ENCODE measurements around the gene SLC38A7. TPM values are rescaled to one million over a fixed set of nuclear protein-coding genes. Genes with fewer than 3 reads are reported as not detected.

SLC38A7 gene
- total and polyA plus RNA-seq, 7 donors = 4.3 to 12.6 (median 8.6) TPM

DNA sequence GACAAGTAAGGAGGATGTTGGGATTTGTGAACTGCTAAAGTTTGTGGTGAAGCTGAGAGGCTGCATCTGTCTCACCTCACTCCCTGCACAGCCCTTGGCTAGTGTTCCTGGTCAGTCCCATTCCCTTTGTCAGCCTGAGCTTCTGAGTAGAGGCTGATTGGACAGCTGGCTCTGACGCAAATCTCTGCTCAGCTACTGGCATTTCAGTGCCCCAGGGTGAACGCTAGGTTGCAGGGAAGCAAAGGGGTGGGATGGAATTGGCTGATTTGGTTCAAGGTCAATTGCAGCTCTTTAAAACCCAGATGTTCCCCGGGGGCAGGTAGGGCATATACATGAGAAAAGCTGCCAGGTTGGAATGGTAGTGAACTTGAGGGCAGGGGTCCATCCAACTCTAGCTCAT, 31.8 kb downstream of the SLC38A7 start:
- Histone ChIP-seq H3K27ac (no peak overlapping the region), H3K4me1 (no peaks in the 10 kb centered on the region), H3K27me3 (ENCODE audit: insufficient read depth in 3 of 3, low read length in 2 of 3) (no peaks in the 10 kb centered on the region), H3K4me3 (no peak overlapping the region), H3K9me3 (no peaks in the 10 kb centered on the region), H3K36me3 (ENCODE audit: insufficient read depth in 1 of 2, low read depth in 1 of 2) (no peaks in the 10 kb centered on the region)
- WGBS, 3 donors = 29 to 38% (median 30%) methylated on average over 3 of the region's 3 CpGs
- no peak for TF ChIP-seq CTCF (IDR thresholded peaks at IDR 0.05)
- ATAC-seq = no peak
- intact Hi-C loops (cut with DNase I) = no loop called here
- no peak for DNase-seq

GRCh38 chr16:58651965-58652348, 32.6 kb downstream of the SLC38A7 start:
- H3K27ac ChIP-seq = no peak overlapping the region
- WGBS, 3 donors = 70 to 85% (median 72%) methylated on average over 3 of the region's 3 CpGs
- intact Hi-C loops (cut with DNase I) = no loop called here
- no peaks in the 10 kb centered on the region for H3K27me3 ChIP-seq (ENCODE audit: insufficient read depth in 3 of 3, low read length in 2 of 3)
- no peak for ATAC-seq
- no peaks in the 10 kb centered on the region for H3K9me3 ChIP-seq
- no peak for TF ChIP-seq CTCF (IDR thresholded peaks at IDR 0.05)
- no peak overlapping the region for H3K4me3 ChIP-seq
- H3K4me1 ChIP-seq = no peaks in the 10 kb centered on the region
- no peaks in the 10 kb centered on the region for H3K36me3 ChIP-seq (ENCODE audit: insufficient read depth in 1 of 2, low read depth in 1 of 2)
- no peak for DNase-seq

- Histone ChIP-seq H3K36me3 (ENCODE audit: insufficient read depth in 1 of 2, low read depth in 1 of 2) (no peaks in the 10 kb centered on the region), H3K4me1 (no peaks in the 10 kb centered on the region), H3K9me3 (no peaks in the 10 kb centered on the region), H3K27ac (no peak overlapping the region), H3K4me3 (no peak overlapping the region), H3K27me3 (ENCODE audit: insufficient read depth in 3 of 3, low read length in 2 of 3) (no peaks in the 10 kb centered on the region)
- DNase-seq = no peak
- 50 to 72% (median 56%) methylated on average over 3 of the region's 3 CpGs for WGBS, 3 donors
- intact Hi-C loops (cut with DNase I) = no loop called here
- no peak for ATAC-seq
- TF ChIP-seq CTCF (IDR thresholded peaks at IDR 0.05) = no peak
Observed at GRCh38 chr16:58649707-58650106, 34.9 kb downstream of the SLC38A7 start.

- ATAC-seq (no peak), DNase-seq (no peak)
- no peak for TF ChIP-seq CTCF (IDR thresholded peaks at IDR 0.05)
- Histone ChIP-seq H3K4me1 (no peaks in the 10 kb centered on the region), H3K27me3 (ENCODE audit: insufficient read depth in 3 of 3, low read length in 2 of 3) (no peaks in the 10 kb centered on the region), H3K36me3 (ENCODE audit: insufficient read depth in 1 of 2, low read depth in 1 of 2) (no peaks in the 10 kb centered on the region), H3K4me3 (no peak overlapping the region), H3K27ac (no peak overlapping the region), H3K9me3 (no peaks in the 10 kb centered on the region)
- intact Hi-C loops (cut with DNase I) = no loop called here
- 89 to 91% (median 89%) methylated on average over 4 of the region's 4 CpGs for WGBS, 3 donors
Observed at GRCh38 chr16:58647107-58647506, 37.5 kb downstream of the SLC38A7 start.

DNA sequence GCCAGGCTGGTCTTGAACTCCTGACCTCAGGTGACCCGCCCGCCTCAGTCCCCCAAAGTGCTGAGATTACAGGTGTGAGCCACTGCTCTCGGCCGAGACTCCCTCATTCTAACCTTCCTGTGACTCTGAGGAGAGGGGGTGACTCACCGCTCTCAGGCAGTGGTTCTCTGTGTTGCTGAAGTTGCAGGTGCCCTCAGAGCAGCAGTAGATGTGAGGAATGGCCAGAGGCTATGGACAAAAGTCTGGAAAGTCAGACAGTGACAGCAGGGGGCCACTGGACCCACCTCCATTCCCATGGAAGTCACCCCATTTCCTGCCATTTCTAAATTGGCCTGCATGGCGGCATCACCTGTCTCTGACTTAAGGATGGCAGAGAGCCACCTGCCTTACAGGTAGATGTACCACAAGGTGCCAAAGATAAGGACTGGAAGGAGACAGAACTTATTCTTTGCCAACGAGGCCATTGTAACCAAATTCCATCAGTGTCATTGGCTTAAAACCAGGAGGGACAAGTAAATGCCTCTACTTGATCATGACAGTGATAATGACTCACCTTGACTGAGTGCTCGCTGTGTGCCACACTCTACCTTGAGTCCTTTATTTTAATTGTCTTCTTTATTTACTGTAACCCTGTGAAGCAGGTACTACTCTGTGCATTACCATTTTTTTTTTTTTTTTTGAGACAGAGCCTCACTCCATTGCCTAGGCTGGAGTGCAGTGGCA, 39.6 kb downstream of the SLC38A7 start:
- no peak for TF ChIP-seq CTCF (IDR thresholded peaks at IDR 0.05)
- Histone ChIP-seq H3K4me1 (no peaks in the 10 kb centered on the region), H3K4me3 (no peak overlapping the region), H3K27me3 (ENCODE audit: insufficient read depth in 3 of 3, low read length in 2 of 3) (no peaks in the 10 kb centered on the region), H3K36me3 (ENCODE audit: insufficient read depth in 1 of 2, low read depth in 1 of 2) (no peaks in the 10 kb centered on the region), H3K9me3 (no peaks in the 10 kb centered on the region), H3K27ac (no peak overlapping the region)
- DNase-seq (no peak), ATAC-seq (no peak)
- intact Hi-C loops (cut with DNase I) = no loop called here
- WGBS, 3 donors = 87 to 90% (median 89%) methylated on average over 8 of the region's 8 CpGs
